PC-9 (cell line): Measurements from ENCODE around the gene ARHGAP26. TPM values are rescaled to one million over a fixed set of nuclear protein-coding genes. Genes with fewer than 3 reads are reported as not detected.

Experiments
- BruUV-seq: library from RNA; stranded (reverse); fragments of 400-500 nt; replicated peaks from 2 replicates; lab custom pipeline; 2021; lab: Mats Ljungman, UMichigan
- CTCF ChIA-PET: fragments of 300-600 bp; sonication (Branson Sonifier 250); formaldehyde crosslinking; loops from one replicate; lab custom pipeline; 2022; ENCODE audit warnings: antibody characterized with exemption; lab: Charles Lee
- POLR2A ChIA-PET: fragments of 300-600 bp; sonication (Branson Sonifier 250); formaldehyde crosslinking; loops from one replicate; lab custom pipeline; 2022; ENCODE audit warnings: antibody characterized with exemption; ENCODE audit not compliant: unreplicated experiment; lab: Charles Lee
- DNase-seq, 2 experiments: peaks; one replicate each; pipeline versions ENCODE4 v3.0.0 to v3.0.0-alpha.2; 2015 to 2022; ENCODE audit warnings: mixed read lengths in 1 of 2
- H2AFZ ChIP-seq: fragments of 200-600 bp; sonication (generic); 2 replicates; pipeline ENCODE4 v1.8.1; 2017; ENCODE audit warnings: antibody characterized with exemption
- H3F3A ChIP-seq: fragments of 200-600 bp; sonication (generic); 2 replicates; pipeline ENCODE4 v1.8.1; 2017; ENCODE audit warnings: antibody characterized with exemption, mild to moderate bottlenecking, low read depth; ENCODE audit not compliant: insufficient read depth
- H3K27ac ChIP-seq: fragments of 200-600 bp; sonication (generic); 2 replicates; pipeline ENCODE4 v1.6.1; 2016; ENCODE audit warnings: mixed run types
- H3K27me3 ChIP-seq: fragments of 200-600 bp; sonication (generic); 2 replicates; pipeline ENCODE4 v1.6.1; 2016; ENCODE audit warnings: low read depth, mixed run types; ENCODE audit not compliant: insufficient read depth
- H3K36me3 ChIP-seq: fragments of 200-600 bp; sonication (generic); 2 replicates; pipeline ENCODE4 v1.6.1; 2016; ENCODE audit warnings: low read depth, mixed run types
- H3K4me1 ChIP-seq: fragments of 200-600 bp; sonication (generic); replicated peaks from 2 replicates; pipeline ENCODE4 v1.6.1; 2016; ENCODE audit warnings: mixed run types; ENCODE audit not compliant: insufficient read depth
- H3K4me2 ChIP-seq: fragments of 200-600 bp; sonication (generic); 2 replicates; pipeline ENCODE4 v1.6.1; 2017; ENCODE audit warnings: mixed run types
- H3K4me3 ChIP-seq: fragments of 200-600 bp; sonication (generic); 2 replicates; pipeline ENCODE4 v1.6.1; 2016; ENCODE audit warnings: mixed run types
- H3K79me2 ChIP-seq: fragments of 200-600 bp; sonication (generic); 2 replicates; pipeline ENCODE4 v1.6.1; 2017; ENCODE audit warnings: low read depth, mixed run types
- H3K9me2 ChIP-seq: fragments of 200-600 bp; sonication (generic); 2 replicates; pipeline ENCODE4 v1.8.1; 2017; ENCODE audit warnings: mild to moderate bottlenecking; ENCODE audit not compliant: insufficient read depth
- H3K9me3 ChIP-seq: fragments of 200-600 bp; sonication (generic); 2 replicates; pipeline ENCODE4 v1.8.1; 2016; ENCODE audit warnings: low read depth; ENCODE audit not compliant: insufficient read depth
- H4K20me1 ChIP-seq: fragments of 200-600 bp; sonication (generic); 2 replicates; pipeline ENCODE4 v1.8.1; 2017; ENCODE audit not compliant: insufficient read depth
- CTCF ChIP-seq: fragments of 200-600 bp; sonication (generic); conservative IDR thresholded peaks from 2 replicates; pipeline ENCODE4 v1.6.1; 2017; ENCODE audit warnings: mixed run types, antibody characterized with exemption, mild to moderate bottlenecking, moderate library complexity
- EZH2 ChIP-seq: fragments of 200-600 bp; sonication (generic); IDR thresholded peaks from 2 replicates; pipeline ENCODE4 v1.8.0; 2017; ENCODE audit warnings: antibody characterized with exemption, low read depth
- intact Hi-C: fragments of 100-400 bp; cut with micrococcal nuclease; formaldehyde crosslinking; loops from one replicate; pipeline ENCODE4 v1.10.0; 2022; ENCODE audit not compliant: unreplicated experiment
- total RNA-seq: library from RNA; stranded (reverse); gene quantifications from 2 replicates; pipeline ENCODE4 v1.2.3, GENCODE V29; 2021

Gene ARHGAP26
- total RNA-seq, 1 experiment from 2014 or later: 29.7 TPM

GRCh38 chr5:143190260-143190810, 420.2 kb downstream of the ARHGAP26 start:
- TF ChIP-seq EZH2: no peak
- no peak for TF ChIP-seq CTCF
- no peak for DNase-seq
- Histone ChIP-seq H3K9me3 (peaks cover 3% of the 10 kb centered on the region; the same call in 1 of the 2 replicates), H3K27ac (no peak overlapping the region), H3K9me2 (no peaks in the 10 kb centered on the region), H3K36me3 (no peaks in the 10 kb centered on the region), H3K79me2 (no peaks in the 10 kb centered on the region), H3K27me3 (no peaks in the 10 kb centered on the region), H4K20me1 (no peaks in the 10 kb centered on the region), H3K4me2 (no peak overlapping the region), H2AFZ (no peak overlapping the region), H3F3A (no peaks in the 10 kb centered on the region), H3K4me1 (peaks cover 13% of the 10 kb centered on the region), H3K4me3 (no peak overlapping the region)
- no TSS peak for BruUV-seq
- CTCF ChIA-PET: no interaction called here
- intact Hi-C loops: no loop called here
- POLR2A ChIA-PET: no interaction called here

GRCh38 chr5:143191720-143192119, 421.5 kb downstream of the ARHGAP26 start:
- DNase-seq: no peak
- no peaks in the 10 kb centered on the region for H3K9me2 ChIP-seq
- H3K79me2 ChIP-seq: no peaks in the 10 kb centered on the region
- H3K27me3 ChIP-seq: no peaks in the 10 kb centered on the region
- no TSS peak for BruUV-seq
- ChIA-PET CTCF (no interaction called here), POLR2A (no interaction called here)
- no peak overlapping the region for H3K4me2 ChIP-seq
- H2AFZ ChIP-seq: no peak overlapping the region
- intact Hi-C loops: no loop called here
- H3K4me3 ChIP-seq: no peak overlapping the region
- TF ChIP-seq CTCF: no peak
- no peak for TF ChIP-seq EZH2
- H3K4me1 ChIP-seq: peaks cover 6% of the 10 kb centered on the region; the same call in 1 of the 2 replicates
- H3F3A ChIP-seq: no peaks in the 10 kb centered on the region
- H3K36me3 ChIP-seq: no peaks in the 10 kb centered on the region
- no peaks in the 10 kb centered on the region for H4K20me1 ChIP-seq
- peaks cover 3% of the 10 kb centered on the region; the same call in 1 of the 2 replicates for H3K9me3 ChIP-seq
- H3K27ac ChIP-seq: no peak overlapping the region

- Histone ChIP-seq H3K27ac (no peak overlapping the region), H3K9me3 (peaks cover 3% of the 10 kb centered on the region)
- CTCF ChIA-PET: no interaction called here
These were observed 422.2 kb downstream of the ARHGAP26 start for GRCh38 chr5:143192191-143192900.

More at GRCh38 chr5:143192191-143192900, 422.2 kb downstream of the ARHGAP26 start:
- Histone ChIP-seq H2AFZ (no peak overlapping the region), H3F3A (no peaks in the 10 kb centered on the region), H4K20me1 (no peaks in the 10 kb centered on the region), H3K27me3 (no peaks in the 10 kb centered on the region), H3K4me3 (no peak overlapping the region), H3K4me1 (no peaks in the 10 kb centered on the region), H3K9me2 (no peaks in the 10 kb centered on the region), H3K4me2 (no peak overlapping the region), H3K36me3 (no peaks in the 10 kb centered on the region), H3K79me2 (no peaks in the 10 kb centered on the region)
- no peak for TF ChIP-seq CTCF
- TF ChIP-seq EZH2: no peak
- intact Hi-C loops: no loop called here
- DNase-seq: no peak
- BruUV-seq: no TSS peak
- POLR2A ChIA-PET: no interaction called here
